Measurements from ENCODE around the gene BTF3.
"Not testable (repeated sequence)": the region's sequence is repeated elsewhere in the genome, so short reads cannot be mapped to it uniquely, and the experiment has no call there.

DNA sequence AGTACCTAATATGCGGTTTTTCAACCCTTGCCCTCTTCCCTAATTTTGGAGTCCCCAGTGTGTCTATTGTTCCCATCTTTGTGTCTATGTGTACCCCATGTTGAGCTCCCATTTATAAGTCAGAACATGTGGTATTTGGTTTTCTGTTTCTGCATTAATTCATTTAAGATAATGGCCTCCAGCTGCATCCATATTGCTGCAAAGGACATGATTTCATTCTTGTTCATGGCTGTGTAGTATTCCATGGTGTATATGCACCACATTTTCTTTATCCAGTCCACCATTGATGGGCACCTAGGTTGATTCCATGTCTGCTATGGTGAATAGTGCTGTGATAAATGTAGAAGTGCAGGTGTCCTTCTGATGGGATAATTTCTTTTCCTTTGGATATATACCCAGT lies 41.8 kb upstream of the BTF3 start:
- TF ChIP-seq, protein P1, sequence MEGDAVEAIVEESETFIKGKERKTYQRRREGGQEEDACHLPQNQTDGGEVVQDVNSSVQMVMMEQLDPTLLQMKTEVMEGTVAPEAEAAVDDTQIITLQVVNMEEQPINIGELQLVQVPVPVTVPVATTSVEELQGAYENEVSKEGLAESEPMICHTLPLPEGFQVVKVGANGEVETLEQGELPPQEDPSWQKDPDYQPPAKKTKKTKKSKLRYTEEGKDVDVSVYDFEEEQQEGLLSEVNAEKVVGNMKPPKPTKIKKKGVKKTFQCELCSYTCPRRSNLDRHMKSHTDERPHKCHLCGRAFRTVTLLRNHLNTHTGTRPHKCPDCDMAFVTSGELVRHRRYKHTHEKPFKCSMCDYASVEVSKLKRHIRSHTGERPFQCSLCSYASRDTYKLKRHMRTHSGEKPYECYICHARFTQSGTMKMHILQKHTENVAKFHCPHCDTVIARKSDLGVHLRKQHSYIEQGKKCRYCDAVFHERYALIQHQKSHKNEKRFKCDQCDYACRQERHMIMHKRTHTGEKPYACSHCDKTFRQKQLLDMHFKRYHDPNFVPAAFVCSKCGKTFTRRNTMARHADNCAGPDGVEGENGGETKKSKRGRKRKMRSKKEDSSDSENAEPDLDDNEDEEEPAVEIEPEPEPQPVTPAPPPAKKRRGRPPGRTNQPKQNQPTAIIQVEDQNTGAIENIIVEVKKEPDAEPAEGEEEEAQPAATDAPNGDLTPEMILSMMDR (IDR thresholded peaks at IDR 0.05): not testable (repeated sequence)
- TF ChIP-seq POLR2A (IDR thresholded peaks at IDR 0.05): not testable (repeated sequence)
